Measurements from ENCODE around the gene AZU1. TPM values are rescaled to one million over a fixed set of nuclear protein-coding genes. Genes with fewer than 3 reads are reported as not detected.

AZU1 gene
- total and polyA plus RNA-seq, 4 donors = 0.08 to 20.2 (median 0.99) TPM

GRCh38 chr19:801030-801860 is 26.4 kb upstream of the AZU1 start:
- Histone ChIP-seq H3K9me3 (ENCODE audit: control insufficient read depth in 4 of 4, low read length in 3 of 4) (no peaks in the 10 kb centered on the region), H3K36me3 (ENCODE audit: control insufficient read depth in 4 of 4, insufficient read depth in 3 of 4, low read depth in 1 of 4, low read length in 3 of 4) (peaks cover 8 to 33% (median 26%) of the 10 kb centered on the region in 4 donors), H3K4me3 (ENCODE audit: low read depth in 1 of 3, low read length in 3 of 3) (peak overlapping the region in 1 of 3 donors; percentile 14), H3K9ac (ENCODE audit: low read depth in 1 of 2, low read length in 2 of 2) (no peak overlapping the region), H3K27me3 (ENCODE audit: control insufficient read depth in 4 of 4, insufficient read depth in 4 of 4, low read length in 3 of 4) (no peaks in the 10 kb centered on the region), H3K4me1 (ENCODE audit: control insufficient read depth in 4 of 4, insufficient read depth in 4 of 4, low read length in 3 of 4) (peaks cover 11 to 49% (median 36%) of the 10 kb centered on the region in 4 donors), H3K27ac (ENCODE audit: low read depth in 1 of 2, low read length in 2 of 2) (peak overlapping the region; percentile 5 to 53)
- no peak for TF ChIP-seq REST (IDR thresholded peaks at IDR 0.05)
- TF ChIP-seq JUND (IDR thresholded peaks at IDR 0.05) = no peak
- no peak for TF ChIP-seq HNF4G (IDR thresholded peaks at IDR 0.05)
- no peak for TF ChIP-seq RXRA (IDR thresholded peaks at IDR 0.05)
- TF ChIP-seq SP1 (IDR thresholded peaks at IDR 0.05) = no peak
- no peak for TF ChIP-seq YY1 (IDR thresholded peaks at IDR 0.05)
- no peak for TF ChIP-seq NR2F2 (IDR thresholded peaks at IDR 0.05)
- TF ChIP-seq FOXA2 (IDR thresholded peaks at IDR 0.05) = no peak
- TF ChIP-seq TAF1 (conservative IDR thresholded peaks at IDR 0.05) = no peak
- TF ChIP-seq FOXA1 (IDR thresholded peaks at IDR 0.05) = no peak
- no peak for TF ChIP-seq GABPA (IDR thresholded peaks at IDR 0.05 in 1 of 2, conservative IDR thresholded peaks at IDR 0.05 in 1 of 2)
- no peak for TF ChIP-seq MAX (IDR thresholded peaks at IDR 0.05)
- TF ChIP-seq RAD21 (IDR thresholded peaks at IDR 0.05) = no peak
- TF ChIP-seq CTCF (IDR thresholded peaks at IDR 0.05; ENCODE audit: low read depth, low read length, missing input control) = no peak
- TF ChIP-seq ZBTB33 (IDR thresholded peaks at IDR 0.05) = no peak
- no peak for TF ChIP-seq EGR1 (IDR thresholded peaks at IDR 0.05; ENCODE audit: low read depth in 2 of 2)
- 37% methylated on average over 29 of the region's 29 CpGs for WGBS
- no peak for DNase-seq (ENCODE audit: low spot score)

Data from liver (tissue), 9 donors.